Measurements from ENCODE around the gene KLHL7. TPM values are rescaled to one million over a fixed set of nuclear protein-coding genes. Genes with fewer than 3 reads are reported as not detected.

KLHL7 gene
- polyA plus RNA-seq, 1 donor from 2014 or later, result 198 TPM

DNA sequence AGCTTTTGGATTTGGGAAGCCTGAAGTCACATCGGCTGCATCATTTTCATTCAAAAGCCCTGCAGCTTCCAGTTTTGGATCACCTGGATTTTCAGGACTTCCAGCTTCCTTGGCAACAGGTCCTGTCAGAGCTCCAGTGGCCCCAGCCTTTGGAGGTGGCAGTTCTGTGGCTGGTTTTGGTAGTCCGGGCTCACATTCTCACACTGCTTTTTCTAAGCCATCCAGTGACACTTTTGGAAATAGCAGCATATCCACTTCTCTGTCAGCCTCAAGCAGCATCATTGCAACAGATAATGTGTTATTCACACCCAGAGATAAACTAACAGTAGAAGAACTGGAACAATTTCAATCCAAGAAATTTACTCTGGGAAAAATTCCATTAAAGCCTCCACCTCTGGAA is 94.7 kb downstream of the KLHL7 start:
- Histone ChIP-seq H3K4me3 (ENCODE audit: low read length) (no peak overlapping the region), H3K79me2 (replicated peaks; ENCODE audit: insufficient read depth, low read length) (no peaks in the 10 kb centered on the region), H3K27ac (ENCODE audit: low read length) (no peak overlapping the region), H3K4me2 (ENCODE audit: low read length) (no peak overlapping the region), H3K9ac (ENCODE audit: low read length) (no peak overlapping the region), H3K9me3 (ENCODE audit: low read length) (no peaks in the 10 kb centered on the region), H2AFZ (ENCODE audit: low read depth, low read length) (no peak overlapping the region), H3K9me2 (ENCODE audit: insufficient read depth, low read length) (no peaks in the 10 kb centered on the region), H3K27me3 (ENCODE audit: insufficient read depth, low read depth, low read length) (no peaks in the 10 kb centered on the region), H3F3A (ENCODE audit: insufficient read depth, low read length, poor library complexity, severe bottlenecking) (no peaks in the 10 kb centered on the region), H3K36me3 (ENCODE audit: insufficient read depth, low read length) (no peaks in the 10 kb centered on the region), H4K20me1 (ENCODE audit: insufficient read depth) (no peaks in the 10 kb centered on the region)
- no peak for TF ChIP-seq POLR2AphosphoS5 (IDR thresholded peaks at IDR 0.05)
- no peak for TF ChIP-seq SMC3 (conservative IDR thresholded peaks at IDR 0.05; ENCODE audit: poor library complexity)
- no peak for TF ChIP-seq REST (IDR thresholded peaks at IDR 0.05; ENCODE audit: borderline replicate concordance)
- TF ChIP-seq EP300 (conservative IDR thresholded peaks at IDR 0.05; ENCODE audit: poor library complexity, severe bottlenecking), result no peak
- TF ChIP-seq MXI1 (conservative IDR thresholded peaks at IDR 0.05; ENCODE audit: poor library complexity, severe bottlenecking), result no peak
- no peak for TF ChIP-seq RAD21 (conservative IDR thresholded peaks at IDR 0.05)
- no peak for TF ChIP-seq TAF1 (IDR thresholded peaks at IDR 0.05; ENCODE audit: low read depth)
- TF ChIP-seq, protein P1, sequence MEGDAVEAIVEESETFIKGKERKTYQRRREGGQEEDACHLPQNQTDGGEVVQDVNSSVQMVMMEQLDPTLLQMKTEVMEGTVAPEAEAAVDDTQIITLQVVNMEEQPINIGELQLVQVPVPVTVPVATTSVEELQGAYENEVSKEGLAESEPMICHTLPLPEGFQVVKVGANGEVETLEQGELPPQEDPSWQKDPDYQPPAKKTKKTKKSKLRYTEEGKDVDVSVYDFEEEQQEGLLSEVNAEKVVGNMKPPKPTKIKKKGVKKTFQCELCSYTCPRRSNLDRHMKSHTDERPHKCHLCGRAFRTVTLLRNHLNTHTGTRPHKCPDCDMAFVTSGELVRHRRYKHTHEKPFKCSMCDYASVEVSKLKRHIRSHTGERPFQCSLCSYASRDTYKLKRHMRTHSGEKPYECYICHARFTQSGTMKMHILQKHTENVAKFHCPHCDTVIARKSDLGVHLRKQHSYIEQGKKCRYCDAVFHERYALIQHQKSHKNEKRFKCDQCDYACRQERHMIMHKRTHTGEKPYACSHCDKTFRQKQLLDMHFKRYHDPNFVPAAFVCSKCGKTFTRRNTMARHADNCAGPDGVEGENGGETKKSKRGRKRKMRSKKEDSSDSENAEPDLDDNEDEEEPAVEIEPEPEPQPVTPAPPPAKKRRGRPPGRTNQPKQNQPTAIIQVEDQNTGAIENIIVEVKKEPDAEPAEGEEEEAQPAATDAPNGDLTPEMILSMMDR (IDR thresholded peaks at IDR 0.05; ENCODE audit: poor library complexity, severe bottlenecking), result no peak
- TF ChIP-seq EZH2 (IDR thresholded peaks at IDR 0.05; ENCODE audit: borderline replicate concordance, insufficient read depth, low read length, poor library complexity, severe bottlenecking), result no peak

DNA sequence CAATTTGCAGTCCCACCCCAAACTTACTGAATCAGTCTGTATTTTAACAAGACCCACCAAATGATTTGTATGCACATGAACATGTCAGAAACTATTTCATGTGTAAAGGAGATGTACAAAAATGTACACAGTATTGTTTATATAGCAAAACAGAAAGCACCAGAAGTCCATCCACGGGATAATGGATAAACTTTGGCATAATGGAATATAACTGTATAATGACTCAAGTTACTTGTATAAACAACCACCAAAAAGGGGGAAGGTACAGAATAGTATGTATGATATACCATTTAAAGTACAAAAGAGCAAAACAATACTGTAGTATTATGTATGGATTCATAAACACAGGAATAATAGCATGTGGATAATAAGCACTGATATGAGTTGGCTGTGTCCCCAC is 98.7 kb downstream of the KLHL7 start:
- Histone ChIP-seq H3K9me2 (ENCODE audit: insufficient read depth, low read length) (no peaks in the 10 kb centered on the region), H4K20me1 (ENCODE audit: insufficient read depth) (no peaks in the 10 kb centered on the region), H3K9me3 (ENCODE audit: low read length) (no peaks in the 10 kb centered on the region), H3K27me3 (ENCODE audit: insufficient read depth, low read depth, low read length) (no peaks in the 10 kb centered on the region), H3K4me3 (ENCODE audit: low read length) (no peak overlapping the region), H3K9ac (ENCODE audit: low read length) (no peak overlapping the region), H3K36me3 (ENCODE audit: insufficient read depth, low read length) (no peaks in the 10 kb centered on the region), H3K4me2 (ENCODE audit: low read length) (no peak overlapping the region), H3K79me2 (replicated peaks; ENCODE audit: insufficient read depth, low read length) (no peaks in the 10 kb centered on the region), H2AFZ (ENCODE audit: low read depth, low read length) (no peak overlapping the region), H3F3A (ENCODE audit: insufficient read depth, low read length, poor library complexity, severe bottlenecking) (no peaks in the 10 kb centered on the region), H3K27ac (ENCODE audit: low read length) (no peak overlapping the region)
- TF ChIP-seq POLR2AphosphoS5 (IDR thresholded peaks at IDR 0.05), result no peak
- TF ChIP-seq TAF1 (IDR thresholded peaks at IDR 0.05; ENCODE audit: low read depth), result no peak
- TF ChIP-seq MXI1 (conservative IDR thresholded peaks at IDR 0.05; ENCODE audit: poor library complexity, severe bottlenecking), result no peak
- TF ChIP-seq, protein P1 (IDR thresholded peaks at IDR 0.05; ENCODE audit: poor library complexity, severe bottlenecking), result no peak
- no peak for TF ChIP-seq RAD21 (conservative IDR thresholded peaks at IDR 0.05)
- no peak for TF ChIP-seq EZH2 (IDR thresholded peaks at IDR 0.05; ENCODE audit: borderline replicate concordance, insufficient read depth, low read length, poor library complexity, severe bottlenecking)
- no peak for TF ChIP-seq EP300 (conservative IDR thresholded peaks at IDR 0.05; ENCODE audit: poor library complexity, severe bottlenecking)
- TF ChIP-seq SMC3 (conservative IDR thresholded peaks at IDR 0.05; ENCODE audit: poor library complexity), result no peak
- no peak for TF ChIP-seq REST (IDR thresholded peaks at IDR 0.05; ENCODE audit: borderline replicate concordance)

All from neural cell (in vitro differentiated cells).